H9 (cell line): ENCODE measurements around the gene KY. TPM values are rescaled to one million over a fixed set of nuclear protein-coding genes. Genes with fewer than 3 reads are reported as not detected.

Experiments
- DNase-seq: peaks from one replicate; pipeline ENCODE4 v3.0.0-alpha.2; 2017
- H2AFZ ChIP-seq: one replicate; pipeline ENCODE4 v1.6.1; 2013; ENCODE audit warnings: mild to moderate bottlenecking, low read length, control low read depth, moderate library complexity
- H2AK5ac ChIP-seq: 2 replicates; pipeline ENCODE4 v1.6.1; 2013; ENCODE audit warnings: low read length, control low read depth, mixed read lengths; ENCODE audit not compliant: insufficient read length
- H2BK120ac ChIP-seq: one replicate; pipeline ENCODE4 v1.6.1; 2013; ENCODE audit warnings: low read depth, mild to moderate bottlenecking, low read length, control low read depth, inconsistent platforms; ENCODE audit not compliant: poor library complexity, severe bottlenecking
- H2BK12ac ChIP-seq: 2 replicates; pipeline ENCODE4 v1.6.1; 2013; ENCODE audit warnings: low read length, control low read depth, mixed read lengths, low read depth; ENCODE audit not compliant: insufficient read length
- H2BK15ac ChIP-seq: 2 replicates; pipeline ENCODE4 v1.6.1; 2013; ENCODE audit warnings: low read depth, low read length, control low read depth
- H2BK20ac ChIP-seq: one replicate; pipeline ENCODE4 v1.6.1; 2013; ENCODE audit warnings: low read depth, mild to moderate bottlenecking, low read length, control low read depth, inconsistent platforms; ENCODE audit not compliant: poor library complexity, severe bottlenecking
- H2BK5ac ChIP-seq: 2 replicates; pipeline ENCODE4 v1.6.1; 2013; ENCODE audit warnings: low read length, control low read depth, mixed read lengths; ENCODE audit not compliant: insufficient read length
- H3K14ac ChIP-seq: 2 replicates; pipeline ENCODE4 v1.6.1; 2013; ENCODE audit warnings: low read length, control low read depth; ENCODE audit not compliant: insufficient read depth
- H3K18ac ChIP-seq: 2 replicates; pipeline ENCODE4 v1.6.1; 2013; ENCODE audit warnings: low read depth, mild to moderate bottlenecking, mixed read lengths, low read length, control low read depth; ENCODE audit not compliant: insufficient read length
- H3K23ac ChIP-seq: 2 replicates; pipeline ENCODE4 v1.6.1; 2013; ENCODE audit warnings: low read length, control low read depth, mixed read lengths, low read depth; ENCODE audit not compliant: insufficient read length
- H3K23me2 ChIP-seq: 2 replicates; pipeline ENCODE4 v1.6.1; 2013; ENCODE audit warnings: low read depth, mild to moderate bottlenecking, mixed read lengths, low read length, control low read depth; ENCODE audit not compliant: insufficient read length, poor library complexity, severe bottlenecking
- H3K27ac ChIP-seq: 2 replicates; pipeline ENCODE4 v1.5.1; 2013; ENCODE audit warnings: low read length, control low read depth, mixed read lengths, low read depth; ENCODE audit not compliant: insufficient read length
- H3K27me3 ChIP-seq: 2 replicates; pipeline ENCODE4 v1.6.1; 2013; ENCODE audit warnings: low read length, control low read depth, inconsistent platforms; ENCODE audit not compliant: insufficient read depth
- H3K4ac ChIP-seq: 2 replicates; pipeline ENCODE4 v1.6.1; 2013; ENCODE audit warnings: low read depth, mild to moderate bottlenecking, control low read depth, inconsistent platforms, low read length, moderate library complexity
- H3K4me1 ChIP-seq: 2 replicates; pipeline ENCODE4 v1.6.1; 2013; ENCODE audit warnings: low read length, control low read depth, inconsistent platforms; ENCODE audit not compliant: insufficient read depth
- H3K4me2 ChIP-seq: 2 replicates; pipeline ENCODE4 v1.6.1; 2013; ENCODE audit warnings: low read length, control low read depth, mixed read lengths; ENCODE audit not compliant: insufficient read length, insufficient read depth
- H3K56ac ChIP-seq: 2 replicates; pipeline ENCODE4 v1.6.1; 2013; ENCODE audit warnings: low read depth, mild to moderate bottlenecking, mixed read lengths, low read length, control low read depth; ENCODE audit not compliant: insufficient read length
- H3K79me1 ChIP-seq: 2 replicates; pipeline ENCODE4 v1.6.1; 2013; ENCODE audit warnings: low read depth, mild to moderate bottlenecking, moderate library complexity, low read length, control low read depth, inconsistent platforms; ENCODE audit not compliant: insufficient read depth, poor library complexity, severe bottlenecking
- H3K79me2 ChIP-seq: 2 replicates; pipeline ENCODE4 v1.6.1; 2013; ENCODE audit warnings: low read length, control low read depth, inconsistent platforms; ENCODE audit not compliant: insufficient read depth
- H3K9ac ChIP-seq: 2 replicates; pipeline ENCODE4 v1.6.1; 2013; ENCODE audit warnings: low read length, control low read depth, mixed read lengths; ENCODE audit not compliant: insufficient read length; ENCODE audit errors: extremely low read depth
- H3K9me3 ChIP-seq: one replicate; pipeline ENCODE4 v1.6.1; 2013; ENCODE audit warnings: low read depth, low read length, inconsistent platforms; ENCODE audit not compliant: control insufficient read depth
- H3T11ph ChIP-seq: one replicate; pipeline ENCODE4 v1.6.1; 2013; ENCODE audit warnings: mild to moderate bottlenecking, low read length, control low read depth, inconsistent platforms
- H4K20me1 ChIP-seq: one replicate; pipeline ENCODE4 v1.6.1; 2013; ENCODE audit not compliant: control insufficient read depth, insufficient read length, insufficient read depth
- H4K5ac ChIP-seq: 2 replicates; pipeline ENCODE4 v1.6.1; 2013; ENCODE audit warnings: low read depth, mild to moderate bottlenecking, mixed read lengths, low read length, control low read depth; ENCODE audit not compliant: insufficient read length
- H4K8ac ChIP-seq: replicated peaks from 2 replicates; pipeline ENCODE4 v1.6.1; 2013; ENCODE audit warnings: low read length, control low read depth, mixed read lengths, low read depth; ENCODE audit not compliant: insufficient read length
- H4K91ac ChIP-seq: 2 replicates; pipeline ENCODE4 v1.6.1; 2013; ENCODE audit warnings: low read depth, mild to moderate bottlenecking, moderate library complexity, mixed read lengths, low read length, control low read depth; ENCODE audit not compliant: insufficient read length
- H3K27ac Mint-ChIP-seq, 3 experiments: 2 replicates in 2 of 3; 3 replicates in 1 of 3; pipeline ENCODE4 v1.8.0; 2020 to 2021; ENCODE audit warnings: mixed read lengths in 3 of 3, mild to moderate bottlenecking in 1 of 3, moderate library complexity in 1 of 3
- H3K27me3 Mint-ChIP-seq: 2 replicates; pipeline ENCODE4 v1.8.0; 2021; ENCODE audit warnings: low read depth, mild to moderate bottlenecking, moderate library complexity, mixed read lengths
- H3K36me3 Mint-ChIP-seq, 3 experiments: 2 replicates in 2 of 3; 3 replicates in 1 of 3; pipeline ENCODE4 v1.8.0; 2020 to 2021; ENCODE audit warnings: low read depth in 3 of 3, mixed read lengths in 3 of 3; ENCODE audit not compliant: insufficient read depth in 1 of 3
- H3K4me1 Mint-ChIP-seq, 2 experiments: 2 replicates each; pipeline ENCODE4 v1.8.0; 2020; ENCODE audit warnings: mixed read lengths in 2 of 2
- H3K4me3 Mint-ChIP-seq, 2 experiments: 2 replicates in 1 of 2; 3 replicates in 1 of 2; pipeline ENCODE4 v1.8.0; 2020 to 2021; ENCODE audit warnings: mild to moderate bottlenecking in 2 of 2, mixed read lengths in 2 of 2, moderate library complexity in 1 of 2
- H3K9me3 Mint-ChIP-seq, 2 experiments: 2 replicates in 1 of 2; 3 replicates in 1 of 2; pipeline ENCODE4 v1.8.0; 2020; ENCODE audit warnings: mild to moderate bottlenecking in 2 of 2, mixed read lengths in 2 of 2, moderate library complexity in 1 of 2
- WGBS: extraction: QIAGEN DNeasy Blood & Tissue Kit; methylation state at CpG from one replicate; pipeline ENCODE4 v1.1.7; 2013; ENCODE audit warnings: missing lambda C conversion rate, low lambda C conversion rate, mixed read lengths; ENCODE audit not compliant: insufficient read length; ENCODE audit errors: extremely low coverage; 5-methylcytosine and 5-hydroxymethylcytosine counted together
- total RNA-seq: library from RNA; stranded (reverse); gene quantifications from 2 replicates; pipeline ENCODE4 v1.2.1, GENCODE V29; 2021
- TF ChIP-seq, protein P1 (sequence below): fragments of 200-600 bp; sonication (generic); conservative IDR thresholded peaks from 3 replicates; pipeline ENCODE4 v1.8.0; 2021; ENCODE audit warnings: antibody characterized with exemption, mild to moderate bottlenecking

KY gene
- total RNA-seq, 1 experiment from 2014 or later = not detected

DNA sequence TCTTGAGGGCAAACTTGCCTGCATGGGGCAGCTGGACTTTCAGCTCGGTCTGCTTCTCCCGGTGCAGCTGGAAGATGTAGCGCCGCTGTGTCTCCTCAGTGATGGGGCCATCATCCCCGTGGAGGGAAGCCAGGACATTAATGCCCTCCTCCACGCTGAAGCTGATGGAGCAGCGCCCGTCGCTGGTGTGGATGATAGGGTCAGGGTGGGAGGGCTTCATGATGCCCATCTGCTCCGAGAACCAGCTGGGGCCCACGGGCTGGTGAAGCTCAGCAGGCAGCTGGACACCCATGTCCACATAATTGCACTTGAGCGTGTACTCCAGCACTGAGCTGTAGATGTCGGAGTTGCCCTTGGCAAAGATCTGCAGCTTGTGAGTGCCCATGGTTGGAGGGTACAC, 46.9 kb downstream of the KY start:
- Histone ChIP-seq H3K56ac (no peak overlapping the region), H2BK12ac (no peak overlapping the region), H3K4ac (no peak overlapping the region), H4K20me1 (peaks cover 2% of the 10 kb centered on the region), H4K91ac (no peak overlapping the region), H2BK120ac (no peak overlapping the region), H3K23ac (no peak overlapping the region), H2BK20ac (no peak overlapping the region), H3K23me2 (no peaks in the 10 kb centered on the region), H3K27me3 (no peaks in the 10 kb centered on the region; the same call in 1 of the 2 replicates), H4K5ac (no peak overlapping the region), H3K18ac (no peak overlapping the region), H3K27ac (no peak overlapping the region), H2AFZ (no peak overlapping the region), H3K4me2 (no peak overlapping the region), H3K14ac (no peak overlapping the region; the same call in 1 of the 2 replicates), H3K79me1 (no peaks in the 10 kb centered on the region), H3K4me1 (no peaks in the 10 kb centered on the region), H3T11ph (no peak overlapping the region), H3K9me3 (no peaks in the 10 kb centered on the region), H3K9ac (no peak overlapping the region), H4K8ac (no peak overlapping the region), H2BK5ac (no peak overlapping the region), H2AK5ac (no peak overlapping the region), H2BK15ac (no peak overlapping the region), H3K79me2 (no peaks in the 10 kb centered on the region)
- Mint-ChIP-seq H3K36me3 (no peaks in the 10 kb centered on the region; a peak in 1 of 7 replicates), H3K4me3 (no peak overlapping the region), H3K9me3 (no peaks in the 10 kb centered on the region), H3K4me1 (peaks cover 8 to 16% of the 10 kb centered on the region in 2 experiments), H3K27ac (no peak overlapping the region), H3K27me3 (peaks cover 30% of the 10 kb centered on the region)
- no CpG with 5 or more reads among the region's 13 CpGs for WGBS
- TF ChIP-seq, protein P1, sequence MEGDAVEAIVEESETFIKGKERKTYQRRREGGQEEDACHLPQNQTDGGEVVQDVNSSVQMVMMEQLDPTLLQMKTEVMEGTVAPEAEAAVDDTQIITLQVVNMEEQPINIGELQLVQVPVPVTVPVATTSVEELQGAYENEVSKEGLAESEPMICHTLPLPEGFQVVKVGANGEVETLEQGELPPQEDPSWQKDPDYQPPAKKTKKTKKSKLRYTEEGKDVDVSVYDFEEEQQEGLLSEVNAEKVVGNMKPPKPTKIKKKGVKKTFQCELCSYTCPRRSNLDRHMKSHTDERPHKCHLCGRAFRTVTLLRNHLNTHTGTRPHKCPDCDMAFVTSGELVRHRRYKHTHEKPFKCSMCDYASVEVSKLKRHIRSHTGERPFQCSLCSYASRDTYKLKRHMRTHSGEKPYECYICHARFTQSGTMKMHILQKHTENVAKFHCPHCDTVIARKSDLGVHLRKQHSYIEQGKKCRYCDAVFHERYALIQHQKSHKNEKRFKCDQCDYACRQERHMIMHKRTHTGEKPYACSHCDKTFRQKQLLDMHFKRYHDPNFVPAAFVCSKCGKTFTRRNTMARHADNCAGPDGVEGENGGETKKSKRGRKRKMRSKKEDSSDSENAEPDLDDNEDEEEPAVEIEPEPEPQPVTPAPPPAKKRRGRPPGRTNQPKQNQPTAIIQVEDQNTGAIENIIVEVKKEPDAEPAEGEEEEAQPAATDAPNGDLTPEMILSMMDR = no peak
- DNase-seq = no peak
